CD4-positive, alpha-beta T cell treated with Interferon gamma for 1 hour (primary cell): ENCODE data around the gene STXBP5L.
A peak's percentile ranks its signal among the peaks of the same experiment; 100 is the strongest.
"Not testable (repeated sequence)": the region's sequence is repeated elsewhere in the genome, so short reads cannot be mapped to it uniquely, and the experiment has no call there.

Experiments
- DNase-seq: peaks from one replicate; pipeline ENCODE4 v3.0.0-alpha.2; 2020

The STXBP5L gene

DNA sequence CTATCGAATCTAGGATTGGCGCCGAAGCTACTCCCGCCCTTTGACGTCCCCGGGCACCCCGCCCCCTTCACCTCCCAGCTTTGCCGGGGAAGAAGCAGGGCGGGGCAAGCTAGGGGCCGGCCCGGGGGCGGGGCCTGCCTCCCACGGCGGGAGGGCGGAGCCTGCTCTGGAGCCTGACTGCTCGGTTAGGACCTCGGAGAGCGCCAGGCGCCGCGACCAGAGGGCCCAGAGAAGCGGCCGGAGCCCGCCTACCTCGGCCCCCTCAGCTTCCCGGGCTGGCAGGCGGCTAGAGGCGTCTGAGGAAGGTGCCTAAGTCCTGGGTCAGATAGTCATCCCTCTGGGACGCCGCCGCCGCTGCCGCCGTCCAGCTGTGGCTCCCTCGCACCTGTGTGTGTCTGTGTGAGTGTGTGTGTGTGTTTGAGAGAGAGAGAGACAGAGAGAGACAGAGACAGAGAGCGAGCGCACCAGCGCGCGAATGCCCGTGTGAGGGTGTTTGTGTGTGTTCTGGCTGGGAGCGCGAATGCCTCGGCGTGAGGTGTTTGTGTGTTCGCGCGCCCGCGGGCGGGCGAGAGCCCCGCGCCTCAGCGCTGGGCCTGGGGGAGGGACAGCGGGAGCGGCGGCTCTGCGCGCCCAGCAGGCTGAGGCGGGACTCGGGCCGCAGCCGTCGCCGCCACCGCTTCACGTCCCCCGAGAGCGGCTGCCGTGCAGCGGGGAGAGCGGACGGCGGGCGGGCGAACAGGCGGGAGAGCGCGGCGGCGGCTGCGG is at the start of gene STXBP5L:
Gene STXBP5L (plus strand): TSS at position 176 of the 765 bp plus-strand sequence. CDS start 1,374 bp downstream, outside the sequence.
- peak; percentile 3 for DNase-seq

DNA sequence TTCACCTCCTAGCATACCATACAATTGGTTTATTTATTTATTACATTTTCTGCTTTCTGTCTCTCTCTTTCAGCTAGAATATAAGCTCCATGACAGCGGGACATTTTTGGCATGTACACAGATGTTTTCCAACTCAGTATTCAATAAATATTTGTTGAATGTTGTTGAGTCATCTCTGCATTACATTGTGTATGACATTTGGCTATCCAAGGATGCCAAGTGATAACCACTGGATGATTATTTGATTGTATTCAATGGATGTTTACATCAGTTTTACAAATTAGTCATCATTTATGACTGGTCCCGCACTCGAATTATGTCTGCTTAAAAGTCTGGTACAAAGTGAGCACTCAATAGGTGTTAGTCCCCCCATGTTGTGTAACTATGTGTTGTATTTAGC is 49.5 kb upstream of the STXBP5L start:
- no peak for DNase-seq

DNA sequence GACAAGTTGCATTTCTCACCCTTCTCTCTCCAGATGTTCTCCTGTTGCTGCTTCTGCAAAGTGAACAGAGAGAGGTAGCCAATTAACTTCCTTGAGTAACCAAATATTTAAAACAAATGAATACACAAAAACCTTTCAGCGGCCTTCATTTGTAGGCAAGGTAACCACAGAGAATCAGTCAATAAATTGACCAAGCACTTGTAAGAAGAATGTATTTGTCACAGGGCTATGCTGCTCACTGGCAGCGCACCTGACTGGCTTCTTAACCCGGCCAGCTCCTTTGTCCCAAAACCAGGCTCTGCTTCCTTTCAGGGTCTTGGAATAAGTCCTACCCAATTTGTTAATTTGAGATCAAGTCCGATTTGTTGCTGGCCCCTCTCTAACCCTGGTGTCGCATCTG is 43.5 kb upstream of the STXBP5L start:
- DNase-seq = no peak

DNA sequence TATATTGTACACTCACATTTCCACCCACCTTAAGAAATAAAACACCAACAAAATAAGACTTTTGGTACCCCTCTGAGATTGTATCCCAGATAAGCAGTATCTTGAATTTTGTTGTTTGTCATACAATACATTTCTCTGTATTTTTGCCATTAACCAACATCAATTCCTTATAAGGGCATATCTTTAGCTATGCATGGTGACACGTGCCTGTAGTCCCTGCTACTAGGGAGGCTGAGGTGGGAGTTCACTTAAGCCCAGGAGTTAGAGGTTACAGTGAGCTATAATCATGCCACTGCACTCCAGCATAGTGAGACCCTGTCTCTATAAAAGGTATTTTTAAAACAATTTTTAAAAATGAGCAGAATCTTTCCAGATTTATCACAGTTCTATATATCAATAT is 32.5 kb upstream of the STXBP5L start:
- no peak for DNase-seq

DNA sequence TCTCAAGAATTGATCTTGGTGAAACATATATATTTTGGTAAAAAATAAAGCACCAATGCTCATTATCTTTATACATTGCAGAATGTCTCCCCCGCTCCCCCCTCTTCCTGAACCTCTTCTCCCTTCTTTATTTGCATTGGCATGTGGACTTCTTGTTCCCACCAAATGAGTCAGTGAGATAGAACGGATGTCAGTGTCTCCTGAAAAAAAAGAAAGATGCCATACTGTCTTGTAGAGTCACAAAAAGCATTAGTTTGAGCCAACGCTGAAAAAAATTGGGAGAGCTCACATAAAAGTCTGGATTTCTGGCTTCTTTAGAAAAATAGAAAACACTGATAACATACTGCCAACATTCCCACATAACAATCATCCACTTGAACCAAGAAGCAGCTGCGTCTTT is 32.0 kb upstream of the STXBP5L start:
- DNase-seq = no peak

DNA sequence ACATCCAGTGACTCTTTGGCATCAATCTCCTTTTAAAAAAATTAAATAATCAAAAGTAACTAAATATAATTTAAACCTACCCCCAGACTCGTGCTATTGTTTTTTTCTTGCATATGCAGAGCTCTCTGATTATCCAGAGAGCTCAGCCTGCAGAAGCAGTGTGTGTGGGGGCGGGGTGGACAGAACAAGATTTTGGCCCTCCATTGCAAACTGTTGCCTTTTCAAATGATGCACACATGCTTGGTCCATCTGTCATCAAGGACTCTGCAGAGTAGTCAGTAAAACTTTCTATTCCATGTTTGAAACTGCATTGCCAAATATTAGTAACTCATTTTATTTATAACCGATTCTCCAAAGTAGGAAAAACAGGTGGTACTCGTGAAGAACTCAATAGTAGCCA is 28.6 kb upstream of the STXBP5L start:
- no peak for DNase-seq

DNA sequence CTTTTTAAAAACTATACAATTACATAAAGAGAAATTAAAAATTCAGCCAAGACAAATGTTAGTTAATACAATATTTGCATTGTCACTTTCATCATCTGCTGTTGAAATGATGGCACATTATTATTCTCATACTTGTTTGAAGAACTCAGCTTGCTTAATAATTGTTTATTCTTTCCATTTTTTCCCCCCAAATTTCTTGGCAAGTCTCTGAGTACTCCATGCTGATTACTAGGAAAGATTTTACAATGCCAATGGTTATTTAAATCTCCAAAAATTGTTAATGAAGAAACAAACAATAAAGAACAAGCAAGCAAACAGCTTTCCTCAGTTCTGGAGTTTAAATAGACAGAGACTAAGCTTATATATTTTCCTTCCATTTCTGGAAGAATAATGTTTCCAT is 15.1 kb upstream of the STXBP5L start:
- DNase-seq = no peak

DNA sequence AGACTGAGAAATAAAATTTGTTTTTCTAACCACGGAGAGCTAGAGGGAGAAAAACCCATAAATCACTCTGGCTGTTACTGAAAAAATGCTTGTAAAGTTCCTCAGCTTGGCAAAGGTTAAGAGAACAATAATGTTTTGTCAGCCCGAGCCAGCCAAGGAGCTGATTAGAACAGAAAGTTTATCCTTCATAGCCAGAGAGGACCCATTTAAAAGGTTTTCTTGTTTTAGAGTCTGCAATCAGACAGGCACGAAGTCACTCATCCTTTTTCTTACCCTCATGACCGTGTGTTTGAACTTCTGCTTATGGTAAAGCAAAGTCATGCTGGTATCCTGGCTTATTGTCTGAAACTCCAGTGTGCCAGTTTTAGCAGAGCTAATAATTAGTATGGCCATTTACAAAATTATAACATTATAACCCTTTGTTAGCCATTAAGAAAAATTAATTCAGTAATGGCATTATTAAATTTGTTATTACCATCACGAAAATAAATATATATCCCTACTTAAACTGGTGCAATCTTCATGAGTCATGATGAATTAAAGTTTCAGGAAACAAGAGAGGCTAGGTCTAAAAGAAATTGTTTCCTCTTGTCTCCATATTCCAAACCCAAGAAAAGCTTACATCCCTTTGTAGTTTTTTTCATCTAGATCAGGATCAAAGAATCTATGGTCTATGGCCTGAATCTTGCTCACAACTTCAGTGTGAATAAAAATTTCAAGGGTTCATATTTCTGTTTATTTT is 13.5 kb upstream of the STXBP5L start:
- DNase-seq = no peak

DNA sequence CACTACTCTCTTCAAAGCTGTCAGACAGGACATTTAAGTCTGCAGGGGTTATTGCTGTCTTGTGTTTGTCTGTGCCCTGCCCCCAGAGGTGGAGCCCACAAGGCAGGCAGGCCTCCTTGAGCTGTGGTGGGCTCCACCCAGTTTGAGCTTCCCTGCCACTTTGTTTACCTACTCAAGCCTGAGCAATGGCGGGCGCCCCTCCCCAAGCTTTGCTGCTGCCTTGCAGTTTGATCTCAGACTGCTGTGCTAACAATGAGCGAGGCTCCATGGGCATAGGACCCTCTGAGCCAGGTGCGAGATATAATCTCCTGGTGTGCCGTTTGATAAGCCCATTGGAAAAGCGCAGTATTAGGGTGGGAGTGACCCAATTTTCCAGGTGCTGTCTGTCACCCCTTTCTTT is 6.3 kb upstream of the STXBP5L start:
- DNase-seq = not testable (repeated sequence)

DNA sequence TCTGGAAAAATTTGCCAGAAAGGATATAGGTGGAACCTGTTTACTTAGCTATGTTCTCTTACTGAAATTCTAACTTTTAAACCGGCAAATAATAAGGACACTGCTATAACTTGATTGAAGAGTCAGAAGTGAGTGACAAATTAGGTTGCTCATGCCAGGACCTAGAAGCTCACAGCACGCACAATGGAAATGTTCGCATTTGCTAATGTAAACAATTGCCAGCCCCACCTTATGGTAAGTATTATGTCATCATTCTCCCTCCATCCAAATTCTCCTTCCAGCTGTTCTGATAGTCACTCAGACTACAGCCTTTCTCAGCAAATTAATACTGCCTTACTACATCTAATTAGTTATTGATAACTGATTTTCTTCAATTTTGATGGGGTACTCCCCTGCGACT is 4.8 kb upstream of the STXBP5L start:
- no peak for DNase-seq

DNA sequence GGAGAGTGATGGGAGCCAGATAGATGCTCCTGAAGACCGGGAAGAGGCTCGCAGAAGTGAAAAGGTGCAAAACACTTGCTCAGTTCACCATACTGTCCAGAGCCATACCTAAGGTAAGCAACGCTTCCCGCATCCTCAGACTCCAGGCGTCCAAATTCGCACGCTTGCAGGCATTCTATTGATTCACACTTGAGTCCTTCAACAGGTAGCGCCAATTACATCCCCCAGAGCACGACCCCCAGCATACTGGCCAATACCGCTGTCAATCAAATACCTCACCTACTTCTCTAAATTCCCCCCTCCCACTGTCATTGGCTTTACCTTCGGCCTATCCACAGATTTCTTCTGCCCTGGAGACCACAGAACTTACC is 361 bp upstream of the STXBP5L start:
- DNase-seq = no peak

DNA sequence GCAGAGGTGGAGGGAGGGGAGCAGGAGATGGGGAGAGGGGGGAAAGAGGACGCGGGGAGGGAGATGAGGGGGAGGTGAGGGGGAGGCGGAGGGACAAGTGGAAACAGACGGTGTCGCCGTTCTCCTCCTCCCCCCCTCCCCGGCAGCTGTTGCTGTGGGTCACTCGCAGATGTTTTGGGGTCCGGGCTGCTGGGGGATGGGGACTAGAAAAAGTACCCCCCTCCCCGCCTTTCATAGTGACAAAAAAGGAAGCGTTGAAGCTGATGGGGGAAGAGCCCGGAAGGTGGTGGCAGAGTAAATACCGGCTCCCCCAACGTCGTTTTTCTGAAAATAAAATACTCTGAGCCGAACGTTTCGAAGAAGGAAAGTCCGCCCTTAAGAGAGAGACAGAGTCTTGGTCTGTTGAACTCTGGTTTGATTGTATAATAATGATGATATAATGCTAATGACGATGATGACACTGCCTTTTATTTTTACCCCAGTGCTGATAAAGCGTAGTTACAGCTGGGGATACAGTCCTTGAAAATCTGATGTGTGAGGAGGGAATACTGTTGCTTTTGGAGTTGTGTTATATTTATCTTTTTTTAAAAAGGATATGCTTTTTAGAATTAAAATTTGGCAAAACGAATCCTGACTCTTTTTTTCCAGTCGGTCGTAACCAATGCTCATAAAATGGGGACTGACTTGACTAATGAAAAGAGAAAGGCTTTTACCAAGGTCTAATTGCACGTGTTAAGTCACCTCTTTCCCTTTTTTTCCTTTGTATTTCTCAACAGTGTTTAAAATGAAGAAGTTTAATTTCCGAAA is 993 bp downstream of the STXBP5L start:
- DNase-seq = no peak

DNA sequence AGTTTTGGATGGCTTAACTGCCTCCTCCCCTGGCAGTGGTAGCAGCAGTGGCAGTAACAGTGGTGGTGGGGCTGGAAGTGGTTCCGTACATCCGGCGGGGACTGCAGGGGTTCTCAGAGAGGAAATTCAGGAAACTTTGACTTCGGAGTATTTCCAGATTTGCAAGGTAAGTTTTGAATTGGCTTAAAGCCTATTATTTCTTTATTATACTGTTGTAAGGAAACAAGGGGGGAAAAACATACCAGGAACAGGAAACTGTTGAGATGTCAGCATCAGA is 1.5 kb downstream of the STXBP5L start:
- DNase-seq = no peak

DNA sequence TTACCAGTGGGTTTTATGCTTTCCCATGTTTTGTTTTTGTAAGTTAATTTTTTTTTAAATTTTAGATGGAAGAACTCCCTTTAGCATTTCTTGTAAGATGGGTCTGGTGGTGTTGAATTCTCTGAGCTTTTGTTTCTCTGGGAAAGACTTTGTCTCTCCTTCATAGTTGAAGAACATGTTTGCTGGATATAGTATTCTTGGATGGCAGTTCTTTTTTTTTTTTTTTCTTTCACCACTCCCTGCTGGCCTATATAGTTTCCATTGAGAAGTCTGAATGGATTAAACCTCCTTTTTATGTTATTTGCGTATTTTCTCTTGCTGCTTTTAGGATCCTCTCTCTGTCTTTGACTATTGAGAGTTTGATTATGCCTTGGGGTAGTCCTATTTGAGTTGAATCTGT is 18.1 kb downstream of the STXBP5L start:
- DNase-seq = no peak

DNA sequence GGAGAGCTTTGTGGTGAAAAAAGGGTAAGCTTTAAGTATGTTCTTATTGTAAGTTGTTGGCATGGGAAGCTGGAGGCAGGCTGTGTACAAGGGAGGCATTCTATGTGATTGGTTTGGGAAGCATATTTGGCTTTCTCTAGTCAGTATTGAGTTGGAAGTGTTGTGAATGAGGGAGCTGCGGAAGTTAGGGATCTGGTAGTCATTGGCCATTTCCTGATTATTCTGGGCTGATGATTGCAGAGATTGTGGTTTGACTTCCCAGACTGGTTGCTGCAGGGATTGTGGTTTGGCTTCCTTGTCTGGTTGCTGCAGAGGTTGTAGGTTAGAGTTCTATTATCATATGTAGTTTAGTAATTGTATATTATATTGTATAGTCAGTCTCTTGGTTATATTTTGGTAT is 21.0 kb downstream of the STXBP5L start:
- DNase-seq = no peak

DNA sequence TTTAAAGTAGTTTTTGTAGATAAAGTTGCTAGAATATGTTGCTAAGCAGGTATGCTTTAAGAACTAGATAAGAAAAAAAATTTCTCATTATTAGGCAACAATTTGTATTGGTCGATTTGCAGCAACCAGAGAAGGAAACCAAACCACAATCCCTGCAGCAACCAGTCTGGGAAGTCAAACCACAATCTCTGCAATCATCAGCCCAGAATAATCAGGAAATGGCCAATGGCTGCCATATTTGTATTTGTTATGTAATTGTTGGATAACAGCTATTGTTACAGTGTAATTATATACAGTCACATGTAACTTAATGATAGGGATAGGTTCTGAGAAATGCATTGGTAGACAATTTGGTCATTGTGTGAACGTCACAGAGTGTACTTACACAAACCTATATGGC is 23.6 kb downstream of the STXBP5L start:
- DNase-seq = no peak

DNA sequence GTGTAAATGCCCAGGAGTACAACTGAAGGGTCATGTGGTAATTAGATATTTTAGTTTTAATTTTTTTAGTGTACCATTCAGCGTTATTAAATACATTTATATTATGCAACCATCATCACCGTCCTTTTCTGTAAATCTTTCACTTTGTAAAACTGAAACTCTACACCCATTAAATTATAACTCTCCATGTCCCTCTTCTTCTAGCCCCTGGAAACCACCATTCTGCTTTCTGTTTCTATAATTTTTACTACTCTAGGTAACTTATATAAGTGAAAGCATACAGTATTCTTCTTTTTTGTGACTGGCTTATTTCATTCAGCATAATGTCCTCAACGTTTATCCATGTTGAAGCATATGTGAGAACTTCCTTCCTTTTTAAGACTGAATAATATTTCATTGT is 48.1 kb downstream of the STXBP5L start:
- no peak for DNase-seq

DNA sequence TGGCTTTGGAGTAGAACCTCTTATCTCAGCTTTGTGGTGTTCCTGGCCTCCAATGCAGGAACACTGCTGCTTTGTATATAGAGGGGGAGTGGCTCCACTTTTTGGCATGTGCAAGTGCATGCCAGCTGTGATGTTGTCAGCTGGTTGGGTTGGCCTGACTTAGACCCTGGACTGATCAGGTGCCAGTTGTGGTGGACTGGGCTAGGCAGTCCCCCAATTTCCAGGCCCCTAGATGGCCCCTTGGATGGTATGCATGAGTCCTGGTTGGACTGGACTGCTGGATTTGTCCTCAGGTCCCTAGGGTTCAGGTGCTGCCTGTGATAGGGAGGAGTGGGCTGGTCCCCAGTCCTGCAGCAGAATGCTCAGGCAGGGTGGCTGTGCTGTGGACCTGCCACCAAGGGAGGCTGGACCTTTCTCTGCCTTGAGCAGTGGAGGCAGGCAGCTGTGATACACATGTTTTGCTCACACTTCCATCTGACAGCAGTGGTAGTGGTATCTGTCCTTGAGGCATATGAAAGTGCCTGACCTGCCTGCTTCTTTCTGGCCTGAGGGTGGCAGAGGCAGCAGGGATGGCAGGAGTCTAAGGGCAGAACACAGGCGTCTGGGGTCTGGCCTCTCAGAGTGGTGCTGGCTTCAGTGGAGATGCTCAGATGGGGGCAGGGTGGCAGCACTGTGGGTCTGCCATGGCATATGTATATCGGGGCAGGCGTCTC is 74.8 kb downstream of the STXBP5L start:
- DNase-seq = no peak

DNA sequence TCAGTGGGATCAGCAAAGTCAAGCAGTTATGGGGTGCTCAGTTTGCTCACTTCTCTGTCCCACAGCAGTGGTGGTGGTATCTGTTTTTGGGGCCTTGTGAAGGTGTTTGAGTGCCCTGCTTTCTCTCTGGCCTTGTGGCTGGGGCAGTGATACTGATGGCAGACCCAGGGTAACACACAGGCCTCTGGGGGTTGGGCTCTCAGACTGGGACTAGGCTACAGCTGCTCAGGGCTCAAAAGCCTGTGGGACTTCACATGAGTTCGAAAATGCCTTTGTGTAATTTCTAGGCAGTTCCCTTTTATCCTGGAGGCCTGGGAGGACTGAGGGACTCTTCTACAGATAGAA is 75.3 kb downstream of the STXBP5L start:
- DNase-seq = no peak

DNA sequence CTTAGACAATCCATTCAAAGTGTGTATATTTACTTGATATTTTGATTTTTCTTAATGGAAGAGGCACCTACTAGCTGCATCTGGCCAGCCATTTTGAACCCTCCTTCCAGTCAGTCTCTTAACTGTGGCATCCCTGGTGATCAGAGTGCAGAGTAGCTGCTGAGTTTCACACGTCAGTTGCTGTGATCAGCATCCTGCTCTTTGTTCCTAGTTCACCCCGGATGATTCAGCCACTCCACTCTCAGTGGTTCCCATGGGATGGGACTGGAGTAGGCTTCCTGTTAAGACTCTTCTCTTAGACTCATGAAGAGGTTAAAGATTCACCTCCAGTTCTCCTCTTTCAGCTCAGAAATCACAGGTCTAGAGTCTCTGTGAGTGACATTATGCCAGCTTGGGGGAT is 75.8 kb downstream of the STXBP5L start:
- DNase-seq = no peak

DNA sequence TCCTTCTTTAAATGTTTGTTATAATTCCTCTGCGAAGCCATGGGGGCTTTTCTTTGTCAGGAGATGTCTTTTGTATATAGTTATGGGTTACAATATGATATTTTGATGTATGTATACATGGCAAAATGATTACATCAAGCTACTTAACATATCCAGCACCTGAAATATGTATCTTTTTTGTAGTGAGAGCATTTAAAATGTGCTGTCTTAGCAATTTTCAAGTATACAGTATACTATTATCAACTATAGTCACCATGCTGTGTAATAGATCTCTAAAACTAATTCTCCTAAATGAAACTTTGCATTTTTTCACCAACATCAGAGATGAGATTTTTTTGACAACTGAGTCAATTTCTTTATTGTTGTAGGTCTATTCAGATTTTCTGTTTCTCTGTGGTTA is 77.2 kb downstream of the STXBP5L start:
- no peak for DNase-seq

DNA sequence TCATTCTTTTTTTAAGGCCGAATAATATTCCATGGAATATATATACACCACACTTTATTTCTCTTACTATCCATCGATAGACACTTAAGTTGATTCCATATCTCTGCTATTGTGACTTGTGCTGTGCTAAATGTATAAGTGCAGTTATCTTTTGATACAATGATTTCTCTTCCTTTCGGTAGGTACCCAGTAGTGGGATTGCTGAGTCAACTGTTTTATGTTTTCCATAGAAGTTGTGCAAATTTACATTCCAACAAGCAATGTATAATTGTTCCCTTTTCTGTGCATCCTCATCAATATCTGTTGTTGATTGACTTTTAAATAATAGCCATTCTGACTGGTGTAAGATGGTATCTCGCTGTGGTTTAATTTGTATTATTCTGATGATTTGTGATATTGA is 81.0 kb downstream of the STXBP5L start:
- no peak for DNase-seq

DNA sequence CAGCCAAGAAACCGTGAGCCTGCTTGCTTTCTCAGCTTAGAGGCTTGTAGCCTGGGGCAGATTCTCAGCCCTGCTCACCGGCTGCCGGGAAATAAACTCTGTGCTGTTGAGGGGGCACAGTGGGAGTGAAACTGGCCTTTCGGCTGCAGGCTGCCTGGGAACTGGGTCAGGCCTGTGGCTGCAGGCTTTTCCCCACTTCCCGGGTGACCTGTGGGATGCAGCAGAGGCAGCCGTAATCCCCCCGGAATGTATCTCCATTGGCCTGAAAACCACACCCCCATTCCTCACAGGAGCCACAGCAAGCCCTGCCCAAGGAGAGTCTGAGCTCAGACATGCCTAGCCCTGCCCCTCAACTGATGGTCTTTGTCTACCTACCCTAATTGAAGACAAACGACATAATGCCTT is 110.9 kb downstream of the STXBP5L start:
- DNase-seq = no peak

DNA sequence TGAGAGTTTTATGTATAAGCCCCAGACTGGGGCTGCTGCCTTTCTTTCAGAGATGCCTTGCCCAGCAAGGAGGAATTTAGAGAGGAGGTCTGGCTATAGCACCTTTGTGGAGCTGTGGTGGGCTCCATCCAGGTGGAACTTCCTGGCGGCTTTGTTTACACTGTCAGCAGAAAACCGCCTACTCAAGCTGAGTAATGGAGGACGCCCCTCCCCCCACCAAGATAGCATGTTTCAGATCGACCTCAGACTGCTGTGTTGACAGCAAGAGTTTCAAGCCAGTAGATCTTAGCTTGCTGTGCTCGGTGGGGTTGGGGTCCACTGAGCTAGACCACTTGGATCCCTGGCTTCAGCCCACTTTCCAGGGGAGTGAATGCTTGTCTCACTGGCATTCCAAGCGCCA is 155.6 kb downstream of the STXBP5L start:
- DNase-seq = no peak
